Caco-2 (cell line): ENCODE measurements around the gene COQ10B. TPM values are rescaled to one million over a fixed set of nuclear protein-coding genes. Genes with fewer than 3 reads are reported as not detected.

Experiments
- BruUV-seq: library from RNA; stranded (reverse); fragments of 400-500 nt; replicated peaks from 2 replicates; lab custom pipeline; 2021; lab: Mats Ljungman, UMichigan
- CTCF ChIA-PET: fragments of 300-600 bp; sonication (Branson Sonifier 250); formaldehyde crosslinking; loops from one replicate; lab custom pipeline; 2022; ENCODE audit warnings: antibody characterized with exemption; lab: Charles Lee
- POLR2A ChIA-PET: fragments of 300-600 bp; sonication (Branson Sonifier 250); formaldehyde crosslinking; loops from one replicate; lab custom pipeline; 2022; ENCODE audit warnings: antibody characterized with exemption; lab: Charles Lee
- DNase-seq, 2 experiments: peaks; one replicate each; pipeline versions ENCODE4 v3.0.0 to v3.0.0-alpha.2; 2020 to 2022
- H3K27me3 ChIP-seq: replicated peaks from 2 replicates; pipeline ENCODE4 v1.6.0; 2011; ENCODE audit warnings: low read length; ENCODE audit not compliant: control insufficient read depth, insufficient read depth
- H3K36me3 ChIP-seq: 2 replicates; pipeline ENCODE4 v1.5.1; 2011; ENCODE audit warnings: low read length; ENCODE audit not compliant: control insufficient read depth, insufficient read depth
- H3K4me1 ChIP-seq: fragments of 250-450 bp; sonication (Bioruptor Pico); 2 replicates; pipeline ENCODE4 v1.5.1; 2020; ENCODE audit warnings: mild to moderate bottlenecking
- H3K4me3 ChIP-seq: 2 replicates; pipeline ENCODE4 v1.5.1; 2011; ENCODE audit warnings: low read depth, mild to moderate bottlenecking, control low read depth, low read length
- H3K9me3 ChIP-seq: fragments of 250-450 bp; sonication (Bioruptor Pico); 2 replicates; pipeline ENCODE4 v1.5.1; 2020; ENCODE audit warnings: mild to moderate bottlenecking, moderate library complexity
- H3K27ac Mint-ChIP-seq: one replicate; pipeline ENCODE4 v1.8.0; 2022; ENCODE audit warnings: mixed read lengths; ENCODE audit not compliant: unreplicated experiment
- H3K27me3 Mint-ChIP-seq: one replicate; pipeline ENCODE4 v1.8.0; 2022; ENCODE audit warnings: mixed read lengths; ENCODE audit not compliant: insufficient read depth, unreplicated experiment
- H3K36me3 Mint-ChIP-seq: one replicate; pipeline ENCODE4 v1.8.0; 2022; ENCODE audit warnings: mild to moderate bottlenecking, mixed read lengths; ENCODE audit not compliant: insufficient read depth, unreplicated experiment
- H3K4me1 Mint-ChIP-seq: one replicate; pipeline ENCODE4 v1.8.0; 2022; ENCODE audit warnings: low read depth, mixed read lengths; ENCODE audit not compliant: unreplicated experiment
- H3K4me3 Mint-ChIP-seq: one replicate; pipeline ENCODE4 v1.8.0; 2022; ENCODE audit warnings: mild to moderate bottlenecking, moderate library complexity, mixed read lengths; ENCODE audit not compliant: unreplicated experiment
- H3K9me3 Mint-ChIP-seq: one replicate; pipeline ENCODE4 v1.8.0; 2022; ENCODE audit warnings: mixed read lengths; ENCODE audit not compliant: unreplicated experiment
- CTCF ChIP-seq, 2 experiments: fragments of 200-600 bp in 1 of 2; IDR thresholded peaks; 1 replicate in 1 of 2; 2 replicates in 1 of 2; pipeline versions ENCODE4 v1.5.1 to v1.8.0; 2011 to 2022; ENCODE audit warnings: antibody characterized with exemption in 1 of 2, control low read depth in 1 of 2, inconsistent platforms in 1 of 2, low read depth in 1 of 2, low read length in 1 of 2, mild to moderate bottlenecking in 1 of 2, moderate library complexity in 1 of 2; ENCODE audit not compliant: insufficient read depth in 1 of 2, severe bottlenecking in 1 of 2, unreplicated experiment in 1 of 2
- intact Hi-C: fragments of 100-400 bp; cut with micrococcal nuclease; formaldehyde crosslinking; loops from one replicate; pipeline ENCODE4 v1.10.0; 2022; ENCODE audit not compliant: unreplicated experiment
- total RNA-seq: library from RNA; stranded (reverse); gene quantifications from 2 replicates; pipeline ENCODE4 v1.2.3, GENCODE V29; 2022

Gene COQ10B
- total RNA-seq, 1 experiment from 2014 or later: 22.5 TPM

GRCh38 chr2:197423307-197423706 is 30.0 kb upstream of the COQ10B start:
- BruUV-seq: no TSS peak
- Mint-ChIP-seq H3K4me1 (peaks cover 9% of the 10 kb centered on the region), H3K36me3 (peaks cover 57% of the 10 kb centered on the region), H3K4me3 (no peak overlapping the region), H3K9me3 (no peaks in the 10 kb centered on the region), H3K27ac (no peak overlapping the region), H3K27me3 (no peaks in the 10 kb centered on the region)
- ChIA-PET POLR2A (interaction anchor here (1.1 to 1.7 kb wide), 3 partner anchors 12 to 77 kb away, joined by 3 to 4 read pairs (median 3); partner anchors contain the start of genes HSPD1, HSPE1 and SF3B1), CTCF (interaction anchor here (0.7 kb wide), 1 partner anchor 36 kb away, joined by 7 read pairs; no protein-coding TSS in a partner anchor)
- Histone ChIP-seq H3K27me3 (no peaks in the 10 kb centered on the region), H3K4me3 (no peak overlapping the region), H3K4me1 (peaks cover 12% of the 10 kb centered on the region; the same call in 1 of the 2 replicates), H3K9me3 (no peaks in the 10 kb centered on the region), H3K36me3 (no peaks in the 10 kb centered on the region; the same call in 1 of the 2 replicates)
- intact Hi-C loops: loop anchor here (1.0 kb wide), 2 partner anchors 10 to 30 kb away; partner anchors contain the start of gene COQ10B
- no peak for TF ChIP-seq CTCF (IDR thresholded peaks at IDR 0.05; ENCODE audit: insufficient read depth in 1 of 2, low read depth in 1 of 2, low read length in 1 of 2, severe bottlenecking in 1 of 2, unreplicated experiment in 1 of 2)
- no peak for DNase-seq

- intact Hi-C loops: no loop called here
- H3K27ac Mint-ChIP-seq: no peak overlapping the region
- H3K4me3 Mint-ChIP-seq: no peak overlapping the region
- no peak for DNase-seq
- Histone ChIP-seq H3K27me3 (no peaks in the 10 kb centered on the region), H3K9me3 (no peaks in the 10 kb centered on the region), H3K4me3 (no peak overlapping the region), H3K4me1 (peaks cover 12% of the 10 kb centered on the region; the same call in 1 of the 2 replicates), H3K36me3 (no peaks in the 10 kb centered on the region; the same call in 1 of the 2 replicates)
- no peak for TF ChIP-seq CTCF (IDR thresholded peaks at IDR 0.05; ENCODE audit: insufficient read depth in 1 of 2, low read depth in 1 of 2, low read length in 1 of 2, severe bottlenecking in 1 of 2, unreplicated experiment in 1 of 2)
- no peaks in the 10 kb centered on the region for H3K27me3 Mint-ChIP-seq
- BruUV-seq: no TSS peak
- H3K4me1 Mint-ChIP-seq: peaks cover 15% of the 10 kb centered on the region
- no peaks in the 10 kb centered on the region for H3K9me3 Mint-ChIP-seq
- CTCF ChIA-PET: no interaction called here
- peaks cover 64% of the 10 kb centered on the region for H3K36me3 Mint-ChIP-seq
- POLR2A ChIA-PET: interaction anchor here (1.2 kb wide), 1 partner anchor 9 kb away, joined by 5 read pairs; the partner anchor contains the start of gene SF3B1
Measured at GRCh38 chr2:197425550-197425949, 27.8 kb upstream of the COQ10B start.

DNA sequence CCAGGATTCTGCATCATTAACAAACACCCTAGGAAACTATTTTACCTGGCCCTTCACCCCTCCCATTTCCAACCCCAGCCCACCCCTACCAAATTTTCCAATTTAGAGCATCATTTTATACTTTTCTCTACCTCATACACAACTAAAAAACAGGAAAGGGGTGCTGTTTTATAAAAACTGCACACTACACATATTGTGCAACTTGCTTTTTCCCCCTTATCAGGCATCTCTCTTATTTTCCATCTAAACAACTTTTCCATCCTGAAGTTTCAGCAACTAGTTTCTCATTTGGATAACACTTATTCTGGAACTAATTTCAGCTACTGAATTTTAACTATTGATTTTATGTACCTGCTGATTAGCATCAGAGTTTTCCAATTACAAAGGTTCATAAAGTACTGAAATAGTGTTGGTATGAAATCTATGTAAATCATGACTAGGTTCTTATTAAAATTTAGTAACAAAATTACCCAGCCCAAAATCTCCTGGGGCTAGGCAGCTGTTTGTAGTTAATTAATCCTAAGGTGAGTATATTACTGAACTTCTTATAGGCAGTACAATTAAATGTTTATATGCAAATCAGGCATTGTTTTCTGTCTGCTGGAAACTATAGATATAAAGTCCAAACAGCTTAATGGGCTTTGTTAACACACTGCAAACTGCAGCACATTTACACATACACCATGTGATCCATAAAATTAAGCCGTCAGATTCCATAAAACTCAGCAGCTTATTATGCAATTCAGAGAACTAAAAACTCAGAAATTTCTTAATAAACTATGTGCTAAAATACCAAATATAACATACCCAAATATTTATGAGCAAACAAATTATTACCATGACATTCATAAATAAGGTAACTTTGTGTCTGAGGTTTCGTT is 26.4 kb upstream of the COQ10B start:
- BruUV-seq: no TSS peak
- no peaks in the 10 kb centered on the region for H3K9me3 Mint-ChIP-seq
- no peak overlapping the region for H3K27ac Mint-ChIP-seq
- H3K27me3 ChIP-seq: no peaks in the 10 kb centered on the region
- peaks cover 12% of the 10 kb centered on the region; the same call in 1 of the 2 replicates for H3K4me1 ChIP-seq
- H3K36me3 ChIP-seq: no peaks in the 10 kb centered on the region
- H3K4me1 Mint-ChIP-seq: peaks cover 15% of the 10 kb centered on the region
- no peak for DNase-seq
- TF ChIP-seq CTCF (IDR thresholded peaks at IDR 0.05; ENCODE audit: insufficient read depth in 1 of 2, low read depth in 1 of 2, low read length in 1 of 2, severe bottlenecking in 1 of 2, unreplicated experiment in 1 of 2): no peak
- H3K4me3 Mint-ChIP-seq: no peak overlapping the region
- ChIA-PET CTCF (no interaction called here), POLR2A (no interaction called here)
- H3K9me3 ChIP-seq: no peaks in the 10 kb centered on the region
- H3K4me3 ChIP-seq: no peak overlapping the region
- no peaks in the 10 kb centered on the region for H3K27me3 Mint-ChIP-seq
- intact Hi-C loops: no loop called here
- H3K36me3 Mint-ChIP-seq: peaks cover 62% of the 10 kb centered on the region
